ENCODE results near the gene EGFR.

Gene EGFR

GRCh38 chr7:55043691-55044370 is 25.0 kb downstream of the EGFR start:
- no peak for DNase-seq

- no peak for DNase-seq
Observed at GRCh38 chr7:55044371-55044717, 25.5 kb downstream of the EGFR start.

GRCh38 chr7:55044791-55045190 is 26.0 kb downstream of the EGFR start:
- no peak for DNase-seq

GRCh38 chr7:55046582-55047342 is 27.9 kb downstream of the EGFR start:
- DNase-seq: no peak

GRCh38 chr7:55048221-55048859 is 29.5 kb downstream of the EGFR start:
- no peak for DNase-seq

GRCh38 chr7:55050281-55050680 is 31.5 kb downstream of the EGFR start:
- DNase-seq: no peak

GRCh38 chr7:55052081-55052480 is 33.3 kb downstream of the EGFR start:
- DNase-seq: no peak

GRCh38 chr7:55052741-55053427 is 34.1 kb downstream of the EGFR start:
- DNase-seq: no peak

GRCh38 chr7:55053651-55054571 is 35.1 kb downstream of the EGFR start:
- no peak for DNase-seq

- DNase-seq: no peak
Observed at GRCh38 chr7:55054758-55055157, 35.9 kb downstream of the EGFR start.

- no peak for DNase-seq
Observed at GRCh38 chr7:55055479-55055878, 36.7 kb downstream of the EGFR start.

- DNase-seq: no peak
Observed at GRCh38 chr7:55056068-55056467, 37.3 kb downstream of the EGFR start.

GRCh38 chr7:55056577-55057480 is 38.0 kb downstream of the EGFR start:
- no peak for DNase-seq

GRCh38 chr7:55058314-55058713 is 39.5 kb downstream of the EGFR start:
- DNase-seq: no peak

GRCh38 chr7:55059021-55059420 is 40.2 kb downstream of the EGFR start:
- DNase-seq: no peak

- DNase-seq: no peak
Observed at GRCh38 chr7:55060085-55060484, 41.3 kb downstream of the EGFR start.

GRCh38 chr7:55060636-55061022 is 41.8 kb downstream of the EGFR start:
- DNase-seq: no peak

- no peak for DNase-seq
Observed at GRCh38 chr7:55061726-55062499, 43.1 kb downstream of the EGFR start.

- no peak for DNase-seq
Observed at GRCh38 chr7:55063061-55063460, 44.2 kb downstream of the EGFR start.

GRCh38 chr7:55063633-55064032 is 44.8 kb downstream of the EGFR start:
- no peak for DNase-seq

- DNase-seq: no peak
Observed at GRCh38 chr7:55065079-55065478, 46.3 kb downstream of the EGFR start.
